H9 (cell line): ENCODE data around the gene OBP2B. TPM values are rescaled to one million over a fixed set of nuclear protein-coding genes. Genes with fewer than 3 reads are reported as not detected.

Source experiments
- DNase-seq: peaks from one replicate; pipeline ENCODE4 v3.0.0-alpha.2; 2017
- H2AFZ ChIP-seq: one replicate; pipeline ENCODE4 v1.6.1; 2013; ENCODE audit warnings: mild to moderate bottlenecking, low read length, control low read depth, moderate library complexity
- H2AK5ac ChIP-seq: 2 replicates; pipeline ENCODE4 v1.6.1; 2013; ENCODE audit warnings: low read length, control low read depth, mixed read lengths; ENCODE audit not compliant: insufficient read length
- H2BK120ac ChIP-seq: one replicate; pipeline ENCODE4 v1.6.1; 2013; ENCODE audit warnings: low read depth, mild to moderate bottlenecking, low read length, control low read depth, inconsistent platforms; ENCODE audit not compliant: poor library complexity, severe bottlenecking
- H2BK12ac ChIP-seq: 2 replicates; pipeline ENCODE4 v1.6.1; 2013; ENCODE audit warnings: low read length, control low read depth, mixed read lengths, low read depth; ENCODE audit not compliant: insufficient read length
- H2BK15ac ChIP-seq: 2 replicates; pipeline ENCODE4 v1.6.1; 2013; ENCODE audit warnings: low read depth, low read length, control low read depth
- H2BK20ac ChIP-seq: one replicate; pipeline ENCODE4 v1.6.1; 2013; ENCODE audit warnings: low read depth, mild to moderate bottlenecking, low read length, control low read depth, inconsistent platforms; ENCODE audit not compliant: poor library complexity, severe bottlenecking
- H2BK5ac ChIP-seq: 2 replicates; pipeline ENCODE4 v1.6.1; 2013; ENCODE audit warnings: low read length, control low read depth, mixed read lengths; ENCODE audit not compliant: insufficient read length
- H3K14ac ChIP-seq: 2 replicates; pipeline ENCODE4 v1.6.1; 2013; ENCODE audit warnings: low read length, control low read depth; ENCODE audit not compliant: insufficient read depth
- H3K18ac ChIP-seq: 2 replicates; pipeline ENCODE4 v1.6.1; 2013; ENCODE audit warnings: low read depth, mild to moderate bottlenecking, mixed read lengths, low read length, control low read depth; ENCODE audit not compliant: insufficient read length
- H3K23ac ChIP-seq: 2 replicates; pipeline ENCODE4 v1.6.1; 2013; ENCODE audit warnings: low read length, control low read depth, mixed read lengths, low read depth; ENCODE audit not compliant: insufficient read length
- H3K23me2 ChIP-seq: 2 replicates; pipeline ENCODE4 v1.6.1; 2013; ENCODE audit warnings: low read depth, mild to moderate bottlenecking, mixed read lengths, low read length, control low read depth; ENCODE audit not compliant: insufficient read length, poor library complexity, severe bottlenecking
- H3K27ac ChIP-seq: 2 replicates; pipeline ENCODE4 v1.5.1; 2013; ENCODE audit warnings: low read length, control low read depth, mixed read lengths, low read depth; ENCODE audit not compliant: insufficient read length
- H3K27me3 ChIP-seq: 2 replicates; pipeline ENCODE4 v1.6.1; 2013; ENCODE audit warnings: low read length, control low read depth, inconsistent platforms; ENCODE audit not compliant: insufficient read depth
- H3K4ac ChIP-seq: 2 replicates; pipeline ENCODE4 v1.6.1; 2013; ENCODE audit warnings: low read depth, mild to moderate bottlenecking, control low read depth, inconsistent platforms, low read length, moderate library complexity
- H3K4me1 ChIP-seq: 2 replicates; pipeline ENCODE4 v1.6.1; 2013; ENCODE audit warnings: low read length, control low read depth, inconsistent platforms; ENCODE audit not compliant: insufficient read depth
- H3K4me2 ChIP-seq: 2 replicates; pipeline ENCODE4 v1.6.1; 2013; ENCODE audit warnings: low read length, control low read depth, mixed read lengths; ENCODE audit not compliant: insufficient read length, insufficient read depth
- H3K56ac ChIP-seq: 2 replicates; pipeline ENCODE4 v1.6.1; 2013; ENCODE audit warnings: low read depth, mild to moderate bottlenecking, mixed read lengths, low read length, control low read depth; ENCODE audit not compliant: insufficient read length
- H3K79me1 ChIP-seq: 2 replicates; pipeline ENCODE4 v1.6.1; 2013; ENCODE audit warnings: low read depth, mild to moderate bottlenecking, moderate library complexity, low read length, control low read depth, inconsistent platforms; ENCODE audit not compliant: insufficient read depth, poor library complexity, severe bottlenecking
- H3K79me2 ChIP-seq: 2 replicates; pipeline ENCODE4 v1.6.1; 2013; ENCODE audit warnings: low read length, control low read depth, inconsistent platforms; ENCODE audit not compliant: insufficient read depth
- H3K9ac ChIP-seq: 2 replicates; pipeline ENCODE4 v1.6.1; 2013; ENCODE audit warnings: low read length, control low read depth, mixed read lengths; ENCODE audit not compliant: insufficient read length; ENCODE audit errors: extremely low read depth
- H3K9me3 ChIP-seq: one replicate; pipeline ENCODE4 v1.6.1; 2013; ENCODE audit warnings: low read depth, low read length, inconsistent platforms; ENCODE audit not compliant: control insufficient read depth
- H3T11ph ChIP-seq: one replicate; pipeline ENCODE4 v1.6.1; 2013; ENCODE audit warnings: mild to moderate bottlenecking, low read length, control low read depth, inconsistent platforms
- H4K20me1 ChIP-seq: one replicate; pipeline ENCODE4 v1.6.1; 2013; ENCODE audit not compliant: control insufficient read depth, insufficient read length, insufficient read depth
- H4K5ac ChIP-seq: 2 replicates; pipeline ENCODE4 v1.6.1; 2013; ENCODE audit warnings: low read depth, mild to moderate bottlenecking, mixed read lengths, low read length, control low read depth; ENCODE audit not compliant: insufficient read length
- H4K8ac ChIP-seq: replicated peaks from 2 replicates; pipeline ENCODE4 v1.6.1; 2013; ENCODE audit warnings: low read length, control low read depth, mixed read lengths, low read depth; ENCODE audit not compliant: insufficient read length
- H4K91ac ChIP-seq: 2 replicates; pipeline ENCODE4 v1.6.1; 2013; ENCODE audit warnings: low read depth, mild to moderate bottlenecking, moderate library complexity, mixed read lengths, low read length, control low read depth; ENCODE audit not compliant: insufficient read length
- H3K27ac Mint-ChIP-seq, 3 experiments: 2 replicates in 2 of 3; 3 replicates in 1 of 3; pipeline ENCODE4 v1.8.0; 2020 to 2021; ENCODE audit warnings: mixed read lengths in 3 of 3, mild to moderate bottlenecking in 1 of 3, moderate library complexity in 1 of 3
- H3K27me3 Mint-ChIP-seq: 2 replicates; pipeline ENCODE4 v1.8.0; 2021; ENCODE audit warnings: low read depth, mild to moderate bottlenecking, moderate library complexity, mixed read lengths
- H3K36me3 Mint-ChIP-seq, 3 experiments: 2 replicates in 2 of 3; 3 replicates in 1 of 3; pipeline ENCODE4 v1.8.0; 2020 to 2021; ENCODE audit warnings: low read depth in 3 of 3, mixed read lengths in 3 of 3; ENCODE audit not compliant: insufficient read depth in 1 of 3
- H3K4me1 Mint-ChIP-seq, 2 experiments: 2 replicates each; pipeline ENCODE4 v1.8.0; 2020; ENCODE audit warnings: mixed read lengths in 2 of 2
- H3K4me3 Mint-ChIP-seq, 2 experiments: 2 replicates in 1 of 2; 3 replicates in 1 of 2; pipeline ENCODE4 v1.8.0; 2020 to 2021; ENCODE audit warnings: mild to moderate bottlenecking in 2 of 2, mixed read lengths in 2 of 2, moderate library complexity in 1 of 2
- H3K9me3 Mint-ChIP-seq, 2 experiments: 2 replicates in 1 of 2; 3 replicates in 1 of 2; pipeline ENCODE4 v1.8.0; 2020; ENCODE audit warnings: mild to moderate bottlenecking in 2 of 2, mixed read lengths in 2 of 2, moderate library complexity in 1 of 2
- CTCF ChIP-seq: fragments of 200-600 bp; sonication (generic); conservative IDR thresholded peaks from 3 replicates; pipeline ENCODE4 v1.8.0; 2021; ENCODE audit warnings: antibody characterized with exemption, mild to moderate bottlenecking
- WGBS: extraction: QIAGEN DNeasy Blood & Tissue Kit; methylation state at CpG from one replicate; pipeline ENCODE4 v1.1.7; 2013; ENCODE audit warnings: missing lambda C conversion rate, low lambda C conversion rate, mixed read lengths; ENCODE audit not compliant: insufficient read length; ENCODE audit errors: extremely low coverage; 5-methylcytosine and 5-hydroxymethylcytosine counted together
- total RNA-seq: library from RNA; stranded (reverse); gene quantifications from 2 replicates; pipeline ENCODE4 v1.2.1, GENCODE V29; 2021

The OBP2B gene
- total RNA-seq, 1 experiment from 2014 or later = not detected

- Histone ChIP-seq H2BK20ac (no peak overlapping the region), H3K9me3 (no peaks in the 10 kb centered on the region), H3K23ac (no peak overlapping the region), H3K4ac (no peak overlapping the region), H3T11ph (no peak overlapping the region), H3K4me1 (no peaks in the 10 kb centered on the region), H3K27ac (no peak overlapping the region), H2BK12ac (no peak overlapping the region), H3K18ac (no peak overlapping the region), H2AK5ac (no peak overlapping the region), H3K79me2 (no peaks in the 10 kb centered on the region), H2AFZ (no peak overlapping the region), H4K5ac (no peak overlapping the region), H3K56ac (no peak overlapping the region), H4K91ac (no peak overlapping the region), H2BK15ac (no peak overlapping the region), H3K9ac (no peak overlapping the region), H2BK120ac (no peak overlapping the region), H4K20me1 (no peaks in the 10 kb centered on the region), H3K79me1 (no peaks in the 10 kb centered on the region), H3K27me3 (no peaks in the 10 kb centered on the region), H3K4me2 (peak overlapping the region; percentile 31), H2BK5ac (no peak overlapping the region), H3K14ac (no peak overlapping the region; the same call in 1 of the 2 replicates), H3K23me2 (peaks cover 4% of the 10 kb centered on the region), H4K8ac (no peak overlapping the region)
- no peak for DNase-seq
- Mint-ChIP-seq H3K27me3 (peaks cover 27% of the 10 kb centered on the region), H3K4me3 (peak overlapping the region; percentile 73 to 83), H3K9me3 (no peaks in the 10 kb centered on the region), H3K27ac (no peak overlapping the region; a peak in 1 of 7 replicates), H3K36me3 (peaks cover 8% of the 10 kb centered on the region in 3 experiments; a peak in 5 of 7 replicates), H3K4me1 (peaks cover 12 to 14% of the 10 kb centered on the region in 2 experiments)
- no CpG with 5 or more reads among the region's 13 CpGs for WGBS
- no peak for TF ChIP-seq CTCF
These were observed 44.9 kb downstream of the OBP2B start for GRCh38 chr9:133164191-133164590.
